Hippocampal formation (tissue), 2 donors: ENCODE measurements around the gene LRP5.
"Not testable (repeated sequence)": the region's sequence is repeated elsewhere in the genome, so short reads cannot be mapped to it uniquely, and the experiment has no call there.

ENCODE experiments used
- DNase-seq, 2 donors: peaks; one replicate each; lab custom pipeline; 2025; lab: John Stamatoyannopoulos, UW

The LRP5 gene

GRCh38 chr11:68329536-68329935 lies 17.1 kb downstream of the LRP5 start:
- no peak for DNase-seq

GRCh38 chr11:68329978-68330699 lies 17.7 kb downstream of the LRP5 start:
- no peak for DNase-seq

GRCh38 chr11:68330700-68331337 lies 18.4 kb downstream of the LRP5 start:
- no peak for DNase-seq

- DNase-seq, result no peak
These were observed 19.1 kb downstream of the LRP5 start for GRCh38 chr11:68331338-68331947.

- no peak for DNase-seq
These were observed 19.8 kb downstream of the LRP5 start for GRCh38 chr11:68332186-68332585.

GRCh38 chr11:68333173-68333572 lies 20.8 kb downstream of the LRP5 start:
- no peak for DNase-seq

- no peak for DNase-seq
These were observed 22.5 kb downstream of the LRP5 start for GRCh38 chr11:68334923-68335322.

GRCh38 chr11:68335683-68336082 lies 23.3 kb downstream of the LRP5 start:
- DNase-seq, result no peak

GRCh38 chr11:68336716-68337115 lies 24.3 kb downstream of the LRP5 start:
- DNase-seq, result no peak

- DNase-seq, result no peak
These were observed 25.0 kb downstream of the LRP5 start for GRCh38 chr11:68337399-68337835.

GRCh38 chr11:68338051-68338780 lies 25.8 kb downstream of the LRP5 start:
- DNase-seq, result no peak

GRCh38 chr11:68340003-68340767 lies 27.8 kb downstream of the LRP5 start:
- no peak for DNase-seq

GRCh38 chr11:68340784-68341556 lies 28.6 kb downstream of the LRP5 start:
- DNase-seq, result no peak

GRCh38 chr11:68341557-68342458 lies 29.4 kb downstream of the LRP5 start:
- DNase-seq, result no peak

- no peak for DNase-seq
These were observed 30.2 kb downstream of the LRP5 start for GRCh38 chr11:68342459-68343158.

- DNase-seq, result no peak
These were observed 31.4 kb downstream of the LRP5 start for GRCh38 chr11:68343761-68344256.

- DNase-seq, result not testable (repeated sequence)
These were observed 32.4 kb downstream of the LRP5 start for GRCh38 chr11:68344821-68345220.

GRCh38 chr11:68345776-68346461 lies 33.5 kb downstream of the LRP5 start:
- no peak for DNase-seq

GRCh38 chr11:68346462-68346790 lies 34.0 kb downstream of the LRP5 start:
- no peak for DNase-seq
